H9 (cell line): ENCODE measurements around the gene CKMT1A. TPM values are rescaled to one million over a fixed set of nuclear protein-coding genes. Genes with fewer than 3 reads are reported as not detected.
"Not testable (repeated sequence)": the region's sequence is repeated elsewhere in the genome, so short reads cannot be mapped to it uniquely, and the experiment has no call there.

Experiments used
- DNase-seq: peaks from one replicate; pipeline ENCODE4 v3.0.0-alpha.2; 2017
- H2AFZ ChIP-seq: one replicate; pipeline ENCODE4 v1.6.1; 2013; ENCODE audit warnings: mild to moderate bottlenecking, low read length, control low read depth, moderate library complexity
- H2AK5ac ChIP-seq: 2 replicates; pipeline ENCODE4 v1.6.1; 2013; ENCODE audit warnings: low read length, control low read depth, mixed read lengths; ENCODE audit not compliant: insufficient read length
- H2BK120ac ChIP-seq: one replicate; pipeline ENCODE4 v1.6.1; 2013; ENCODE audit warnings: low read depth, mild to moderate bottlenecking, low read length, control low read depth, inconsistent platforms; ENCODE audit not compliant: poor library complexity, severe bottlenecking
- H2BK12ac ChIP-seq: 2 replicates; pipeline ENCODE4 v1.6.1; 2013; ENCODE audit warnings: low read length, control low read depth, mixed read lengths, low read depth; ENCODE audit not compliant: insufficient read length
- H2BK15ac ChIP-seq: 2 replicates; pipeline ENCODE4 v1.6.1; 2013; ENCODE audit warnings: low read depth, low read length, control low read depth
- H2BK20ac ChIP-seq: one replicate; pipeline ENCODE4 v1.6.1; 2013; ENCODE audit warnings: low read depth, mild to moderate bottlenecking, low read length, control low read depth, inconsistent platforms; ENCODE audit not compliant: poor library complexity, severe bottlenecking
- H2BK5ac ChIP-seq: 2 replicates; pipeline ENCODE4 v1.6.1; 2013; ENCODE audit warnings: low read length, control low read depth, mixed read lengths; ENCODE audit not compliant: insufficient read length
- H3K14ac ChIP-seq: 2 replicates; pipeline ENCODE4 v1.6.1; 2013; ENCODE audit warnings: low read length, control low read depth; ENCODE audit not compliant: insufficient read depth
- H3K18ac ChIP-seq: 2 replicates; pipeline ENCODE4 v1.6.1; 2013; ENCODE audit warnings: low read depth, mild to moderate bottlenecking, mixed read lengths, low read length, control low read depth; ENCODE audit not compliant: insufficient read length
- H3K23ac ChIP-seq: 2 replicates; pipeline ENCODE4 v1.6.1; 2013; ENCODE audit warnings: low read length, control low read depth, mixed read lengths, low read depth; ENCODE audit not compliant: insufficient read length
- H3K23me2 ChIP-seq: 2 replicates; pipeline ENCODE4 v1.6.1; 2013; ENCODE audit warnings: low read depth, mild to moderate bottlenecking, mixed read lengths, low read length, control low read depth; ENCODE audit not compliant: insufficient read length, poor library complexity, severe bottlenecking
- H3K27ac ChIP-seq: 2 replicates; pipeline ENCODE4 v1.5.1; 2013; ENCODE audit warnings: low read length, control low read depth, mixed read lengths, low read depth; ENCODE audit not compliant: insufficient read length
- H3K27me3 ChIP-seq: 2 replicates; pipeline ENCODE4 v1.6.1; 2013; ENCODE audit warnings: low read length, control low read depth, inconsistent platforms; ENCODE audit not compliant: insufficient read depth
- H3K4ac ChIP-seq: 2 replicates; pipeline ENCODE4 v1.6.1; 2013; ENCODE audit warnings: low read depth, mild to moderate bottlenecking, control low read depth, inconsistent platforms, low read length, moderate library complexity
- H3K4me1 ChIP-seq: 2 replicates; pipeline ENCODE4 v1.6.1; 2013; ENCODE audit warnings: low read length, control low read depth, inconsistent platforms; ENCODE audit not compliant: insufficient read depth
- H3K4me2 ChIP-seq: 2 replicates; pipeline ENCODE4 v1.6.1; 2013; ENCODE audit warnings: low read length, control low read depth, mixed read lengths; ENCODE audit not compliant: insufficient read length, insufficient read depth
- H3K56ac ChIP-seq: 2 replicates; pipeline ENCODE4 v1.6.1; 2013; ENCODE audit warnings: low read depth, mild to moderate bottlenecking, mixed read lengths, low read length, control low read depth; ENCODE audit not compliant: insufficient read length
- H3K79me1 ChIP-seq: 2 replicates; pipeline ENCODE4 v1.6.1; 2013; ENCODE audit warnings: low read depth, mild to moderate bottlenecking, moderate library complexity, low read length, control low read depth, inconsistent platforms; ENCODE audit not compliant: insufficient read depth, poor library complexity, severe bottlenecking
- H3K79me2 ChIP-seq: 2 replicates; pipeline ENCODE4 v1.6.1; 2013; ENCODE audit warnings: low read length, control low read depth, inconsistent platforms; ENCODE audit not compliant: insufficient read depth
- H3K9ac ChIP-seq: 2 replicates; pipeline ENCODE4 v1.6.1; 2013; ENCODE audit warnings: low read length, control low read depth, mixed read lengths; ENCODE audit not compliant: insufficient read length; ENCODE audit errors: extremely low read depth
- H3K9me3 ChIP-seq: one replicate; pipeline ENCODE4 v1.6.1; 2013; ENCODE audit warnings: low read depth, low read length, inconsistent platforms; ENCODE audit not compliant: control insufficient read depth
- H3T11ph ChIP-seq: one replicate; pipeline ENCODE4 v1.6.1; 2013; ENCODE audit warnings: mild to moderate bottlenecking, low read length, control low read depth, inconsistent platforms
- H4K20me1 ChIP-seq: one replicate; pipeline ENCODE4 v1.6.1; 2013; ENCODE audit not compliant: control insufficient read depth, insufficient read length, insufficient read depth
- H4K5ac ChIP-seq: 2 replicates; pipeline ENCODE4 v1.6.1; 2013; ENCODE audit warnings: low read depth, mild to moderate bottlenecking, mixed read lengths, low read length, control low read depth; ENCODE audit not compliant: insufficient read length
- H4K8ac ChIP-seq: replicated peaks from 2 replicates; pipeline ENCODE4 v1.6.1; 2013; ENCODE audit warnings: low read length, control low read depth, mixed read lengths, low read depth; ENCODE audit not compliant: insufficient read length
- H4K91ac ChIP-seq: 2 replicates; pipeline ENCODE4 v1.6.1; 2013; ENCODE audit warnings: low read depth, mild to moderate bottlenecking, moderate library complexity, mixed read lengths, low read length, control low read depth; ENCODE audit not compliant: insufficient read length
- H3K27ac Mint-ChIP-seq, 3 experiments: 2 replicates in 2 of 3; 3 replicates in 1 of 3; pipeline ENCODE4 v1.8.0; 2020 to 2021; ENCODE audit warnings: mixed read lengths in 3 of 3, mild to moderate bottlenecking in 1 of 3, moderate library complexity in 1 of 3
- H3K27me3 Mint-ChIP-seq: 2 replicates; pipeline ENCODE4 v1.8.0; 2021; ENCODE audit warnings: low read depth, mild to moderate bottlenecking, moderate library complexity, mixed read lengths
- H3K36me3 Mint-ChIP-seq, 3 experiments: 2 replicates in 2 of 3; 3 replicates in 1 of 3; pipeline ENCODE4 v1.8.0; 2020 to 2021; ENCODE audit warnings: low read depth in 3 of 3, mixed read lengths in 3 of 3; ENCODE audit not compliant: insufficient read depth in 1 of 3
- H3K4me1 Mint-ChIP-seq, 2 experiments: 2 replicates each; pipeline ENCODE4 v1.8.0; 2020; ENCODE audit warnings: mixed read lengths in 2 of 2
- H3K4me3 Mint-ChIP-seq, 2 experiments: 2 replicates in 1 of 2; 3 replicates in 1 of 2; pipeline ENCODE4 v1.8.0; 2020 to 2021; ENCODE audit warnings: mild to moderate bottlenecking in 2 of 2, mixed read lengths in 2 of 2, moderate library complexity in 1 of 2
- H3K9me3 Mint-ChIP-seq, 2 experiments: 2 replicates in 1 of 2; 3 replicates in 1 of 2; pipeline ENCODE4 v1.8.0; 2020; ENCODE audit warnings: mild to moderate bottlenecking in 2 of 2, mixed read lengths in 2 of 2, moderate library complexity in 1 of 2
- WGBS: extraction: QIAGEN DNeasy Blood & Tissue Kit; methylation state at CpG from one replicate; pipeline ENCODE4 v1.1.7; 2013; ENCODE audit warnings: missing lambda C conversion rate, low lambda C conversion rate, mixed read lengths; ENCODE audit not compliant: insufficient read length; ENCODE audit errors: extremely low coverage; 5-methylcytosine and 5-hydroxymethylcytosine counted together
- total RNA-seq: library from RNA; stranded (reverse); gene quantifications from 2 replicates; pipeline ENCODE4 v1.2.1, GENCODE V29; 2021

CKMT1A gene
- total RNA-seq, 1 experiment from 2014 or later = 38.4 TPM

DNA sequence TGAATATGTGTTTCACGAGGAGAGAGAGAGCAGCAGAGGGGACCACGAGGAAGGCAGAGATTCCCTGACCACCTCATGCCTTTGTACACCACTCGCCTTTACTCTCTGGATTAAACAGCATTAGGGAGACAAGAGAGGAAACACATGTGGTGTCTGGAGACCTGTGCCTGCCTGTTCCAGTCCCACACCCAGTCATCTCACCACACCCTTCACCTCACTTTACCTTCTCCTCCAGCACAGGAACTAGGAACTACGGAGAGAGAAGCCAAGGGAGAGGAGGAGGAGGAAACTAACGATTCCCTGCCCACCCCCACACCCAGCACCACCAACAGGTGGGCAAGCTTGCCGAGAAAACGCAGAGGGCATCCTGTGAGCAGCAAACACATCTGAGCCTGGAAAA is 980 bp upstream of the CKMT1A start:
- not testable (repeated sequence) for H3K23me2 ChIP-seq, H2BK12ac ChIP-seq, H3K27ac Mint-ChIP-seq, H3K14ac ChIP-seq, H2AK5ac ChIP-seq, H4K5ac ChIP-seq, H3K4me1 ChIP-seq, H3T11ph ChIP-seq, H3K23ac ChIP-seq, H3K27ac ChIP-seq, H3K4me2 ChIP-seq, H3K27me3 ChIP-seq, H2BK120ac ChIP-seq, H3K56ac ChIP-seq, H2BK20ac ChIP-seq, H2AFZ ChIP-seq, H2BK15ac ChIP-seq, H3K18ac ChIP-seq, H3K4me3 Mint-ChIP-seq, H4K91ac ChIP-seq, H2BK5ac ChIP-seq, H3K27me3 Mint-ChIP-seq, H3K4me1 Mint-ChIP-seq, H3K4ac ChIP-seq, DNase-seq, H3K79me1 ChIP-seq, H3K79me2 ChIP-seq, H3K9me3 Mint-ChIP-seq, H4K8ac ChIP-seq, H4K20me1 ChIP-seq, H3K9ac ChIP-seq, H3K9me3 ChIP-seq
- H3K36me3 Mint-ChIP-seq = peaks cover 6 to 13% (median 12%) of the 10 kb centered on the region in 3 experiments; a peak in 6 of 7 replicates
- no CpG with 5 or more reads among the region's 7 CpGs for WGBS
